ENCODE data around the gene MAP1B.

Gene MAP1B

DNA sequence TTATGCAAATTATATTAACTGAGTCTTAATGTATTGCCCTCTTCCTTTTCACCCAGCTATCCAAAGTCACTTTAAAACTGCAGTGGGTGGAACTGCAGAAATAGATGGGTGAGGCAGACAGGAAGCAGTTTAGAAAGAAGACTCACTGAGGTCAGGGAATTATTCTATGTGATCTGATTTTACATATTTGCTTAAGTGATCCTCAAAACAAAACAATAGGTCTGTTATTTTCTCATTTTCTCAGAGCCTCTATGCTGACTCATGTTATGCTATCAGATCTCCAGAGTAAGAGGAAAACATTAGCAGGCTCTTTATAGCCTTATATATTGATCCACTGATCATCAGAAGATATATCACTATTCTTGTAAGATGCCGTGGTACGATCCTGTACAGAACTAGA lies 149.3 kb downstream of the MAP1B start:
- DNase-seq: no peak

Data from CD4-positive, alpha-beta T cell treated with Interferon alpha-2 for 1 hour (primary cell).